HTR-8/SVneo (cell line): ENCODE results near the gene TGM1.
"Not testable (repeated sequence)": the region's sequence is repeated elsewhere in the genome, so short reads cannot be mapped to it uniquely, and the experiment has no call there.

Experiments
- DNase-seq: peaks from one replicate; pipeline ENCODE4 v3.0.0; 2011; ENCODE audit warnings: low spot score, mixed read lengths; ENCODE audit not compliant: insufficient read length
- FAIRE-seq: peaks from 2 replicates; lab custom pipeline; 2011; peaks lifted over from hg19 to GRCh38; lab: Jason Lieb, UNC

The TGM1 gene

DNA sequence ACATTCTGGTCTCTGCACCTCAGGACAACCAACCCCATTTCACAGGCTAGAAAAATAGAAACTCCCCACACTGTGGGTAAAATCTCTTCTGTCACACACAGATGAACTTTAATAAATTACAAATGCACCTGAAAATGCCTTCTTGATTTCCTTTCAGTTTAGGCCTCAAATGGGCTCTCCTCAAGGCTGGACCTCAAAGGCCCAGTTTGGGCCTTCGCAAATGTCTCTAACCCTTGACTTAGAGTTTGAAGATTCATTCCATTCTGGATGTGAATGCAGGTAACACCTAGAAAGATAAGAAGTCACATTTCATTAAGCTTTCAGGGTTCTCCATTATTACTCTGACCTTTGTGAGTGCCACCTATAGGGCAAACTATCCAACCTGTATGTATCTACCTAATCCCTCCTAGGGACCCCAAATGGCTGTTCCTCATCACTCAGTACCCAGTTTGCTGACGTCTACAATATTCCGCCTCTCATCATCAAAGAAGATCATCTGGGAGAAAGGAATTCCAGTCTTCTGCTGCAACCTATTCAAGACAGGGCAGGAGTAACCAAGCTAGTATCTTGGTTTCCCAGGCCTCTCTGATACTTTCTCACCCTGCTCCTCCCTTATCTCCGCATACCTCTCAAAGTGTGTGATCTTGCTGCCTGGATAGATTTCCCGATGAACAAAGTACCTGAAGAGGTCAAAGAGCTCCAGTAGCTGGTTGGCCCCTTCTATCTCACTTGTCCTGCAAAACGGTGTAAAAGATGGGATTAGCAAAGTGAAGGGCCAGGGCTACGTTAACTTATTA, 48.9 kb downstream of the TGM1 start:
- FAIRE-seq = no peak
- DNase-seq = no peak

- DNase-seq (peak; percentile 94), FAIRE-seq (peak; percentile 69)
These were observed 49.8 kb downstream of the TGM1 start, which contains the start of gene CHMP4A for GRCh38 chr14:24212924-24213865. Gene CHMP4A (minus strand): TSS chr14:24213488. CDS start chr14:24213439, 49 bp downstream.

DNA sequence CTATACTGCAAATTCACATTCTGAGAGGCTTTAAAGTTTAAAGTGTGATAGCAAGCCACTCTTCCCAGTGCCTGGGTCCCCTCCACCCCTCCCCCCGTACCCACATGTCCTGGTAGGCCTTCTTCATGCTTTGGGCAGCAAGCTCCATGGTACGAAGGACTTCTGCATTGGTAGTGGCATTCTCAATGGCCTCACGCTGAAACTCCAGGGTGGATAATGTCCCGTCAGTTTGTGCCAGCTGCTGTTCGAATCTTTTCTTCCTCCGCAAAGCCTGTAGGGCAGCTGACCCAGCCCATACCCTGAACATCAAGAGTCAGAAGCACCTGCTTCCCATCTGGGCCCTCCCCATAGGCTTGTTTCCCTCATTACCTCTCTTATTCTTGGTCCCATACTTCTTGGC, 51.7 kb downstream of the TGM1 start:
- DNase-seq = no peak
- no peak for FAIRE-seq

GRCh38 chr14:24207625-24208024, 55.4 kb downstream of the TGM1 start:
- DNase-seq = no peak
- no peak for FAIRE-seq

DNA sequence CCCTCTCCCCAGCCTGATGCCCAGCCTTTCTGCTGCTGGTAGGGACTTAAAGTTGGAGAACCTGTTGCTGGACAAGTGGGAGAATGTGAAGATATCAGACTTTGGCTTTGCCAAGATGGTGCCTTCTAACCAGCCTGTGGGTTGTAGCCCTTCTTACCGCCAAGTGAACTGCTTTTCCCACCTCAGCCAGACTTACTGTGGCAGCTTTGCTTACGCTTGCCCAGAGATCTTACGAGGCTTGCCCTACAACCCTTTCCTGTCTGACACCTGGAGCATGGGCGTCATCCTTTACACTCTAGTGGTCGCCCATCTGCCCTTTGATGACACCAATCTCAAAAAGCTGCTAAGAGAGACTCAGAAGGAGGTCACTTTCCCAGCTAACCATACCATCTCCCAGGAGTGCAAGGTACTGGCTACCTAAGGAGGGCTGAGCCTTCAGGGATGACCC, 55.8 kb downstream of the TGM1 start:
- DNase-seq (no peak), FAIRE-seq (no peak)

DNA sequence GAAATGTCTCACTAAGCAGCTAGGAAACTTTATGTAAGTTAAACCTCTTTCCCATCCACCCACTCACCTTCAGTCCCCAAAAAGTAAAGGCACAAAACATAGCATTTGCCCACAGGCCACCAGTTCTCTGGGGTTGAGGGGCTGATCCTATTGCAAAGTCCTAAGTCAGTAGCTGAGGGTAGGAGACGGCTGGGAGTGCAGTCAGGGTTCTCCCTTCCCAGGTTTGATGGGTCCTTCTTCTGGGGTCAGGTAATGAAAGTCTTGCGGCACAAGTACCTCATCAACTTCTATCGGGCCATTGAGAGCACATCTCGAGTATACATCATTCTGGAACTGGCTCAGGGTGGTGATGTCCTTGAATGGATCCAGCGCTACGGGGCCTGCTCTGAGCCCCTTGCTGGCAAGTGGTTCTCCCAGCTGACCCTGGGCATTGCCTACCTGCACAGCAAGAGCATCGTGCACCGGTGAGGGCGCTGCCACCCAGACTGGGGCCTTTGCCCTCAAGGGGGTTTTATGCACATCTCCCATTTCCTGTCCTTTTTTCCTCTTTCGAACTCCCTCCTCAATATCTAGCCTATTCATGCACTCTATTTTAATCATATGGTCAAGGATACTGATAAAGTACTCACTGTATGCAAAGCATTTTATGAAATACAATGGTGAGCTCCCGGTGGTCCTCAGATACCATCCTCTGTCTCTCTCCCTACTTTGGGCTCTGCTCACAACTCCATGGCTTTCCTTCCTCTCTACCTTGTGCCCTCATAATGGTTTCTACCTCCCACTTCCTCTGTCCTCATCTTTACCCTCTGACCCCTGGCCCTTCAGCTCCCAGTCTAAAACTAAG, 56.5 kb downstream of the TGM1 start:
- FAIRE-seq (no peak), DNase-seq (no peak)

GRCh38 chr14:24204163-24205146, 58.5 kb downstream of the TGM1 start:
- FAIRE-seq (no peak), DNase-seq (no peak)

- FAIRE-seq, DNase-seq: not testable (repeated sequence)
These were observed 59.6 kb downstream of the TGM1 start for GRCh38 chr14:24203249-24203886.

DNA sequence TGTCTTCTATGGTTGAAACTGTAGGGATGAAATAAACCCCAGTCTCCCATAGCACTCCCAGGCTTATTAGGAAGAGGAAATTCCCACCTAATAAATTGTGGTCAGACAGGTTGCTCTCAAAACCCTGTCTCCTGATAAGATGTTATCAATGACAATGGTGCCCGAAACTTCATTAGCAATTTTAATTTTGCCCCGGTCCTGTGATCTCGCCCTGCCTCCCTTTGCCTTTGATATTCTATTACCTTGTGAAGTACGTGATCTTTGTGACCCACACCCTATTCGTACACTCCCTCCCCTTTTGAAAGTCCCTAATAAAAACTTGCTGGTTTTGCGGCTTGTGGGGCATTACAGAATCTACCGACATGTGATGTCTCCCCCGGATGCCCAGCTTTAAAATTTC, 60.4 kb downstream of the TGM1 start:
- FAIRE-seq, DNase-seq: not testable (repeated sequence)
